ENCODE measurements around the gene IMP4. TPM values are rescaled to one million over a fixed set of nuclear protein-coding genes. Genes with fewer than 3 reads are reported as not detected.

Gene IMP4
- total RNA-seq, 1 experiment from 2014 or later, result 89.2 TPM

- TF ChIP-seq CREM (CRISPR knock-in tag; IDR thresholded peaks at IDR 0.05) (no peak), STAT6 (CRISPR knock-in tag; conservative IDR thresholded peaks at IDR 0.05; ENCODE audit: low read depth) (no peak), GABPB1 (CRISPR knock-in tag; IDR thresholded peaks at IDR 0.05) (no peak), ESRRA (CRISPR knock-in tag; IDR thresholded peaks at IDR 0.05; ENCODE audit: borderline replicate concordance) (no peak), SMAD4 (CRISPR knock-in tag; IDR thresholded peaks at IDR 0.05) (no peak), MAX (CRISPR knock-in tag; IDR thresholded peaks at IDR 0.05) (no peak), KAT7 (CRISPR knock-in tag; IDR thresholded peaks at IDR 0.05; ENCODE audit: borderline replicate concordance) (no peak), JUN (CRISPR knock-in tag; IDR thresholded peaks at IDR 0.05) (no peak)
- Mint-ChIP-seq H3K4me3 (peak overlapping the region; percentile 100), H3K27me3 (ENCODE audit: low read depth) (no peaks in the 10 kb centered on the region), H3K27ac (peak overlapping the region; percentile 57), H3K4me1 (peaks cover 9% of the 10 kb centered on the region), H3K36me3 (peaks cover 62% of the 10 kb centered on the region), H3K9me3 (no peaks in the 10 kb centered on the region)
- POLR2A ChIA-PET, result no interaction called here
- DNase-seq (ENCODE audit: low spot score) (no peak), ATAC-seq (no peak)
- CTCF ChIA-PET, result interaction anchor here (1.3 kb wide), 1 partner anchor 28 kb away, joined by 4 read pairs; no protein-coding TSS in a partner anchor
Observed at GRCh38 chr2:130344578-130344977, 1.9 kb downstream of the IMP4 start.

GRCh38 chr2:130345091-130345490, 2.4 kb downstream of the IMP4 start:
- ChIA-PET POLR2A (no interaction called here), CTCF (interaction anchor here (1.3 kb wide), 1 partner anchor 28 kb away, joined by 4 read pairs; no protein-coding TSS in a partner anchor)
- ATAC-seq (no peak), DNase-seq (ENCODE audit: low spot score) (no peak)
- Mint-ChIP-seq H3K9me3 (no peaks in the 10 kb centered on the region), H3K4me1 (peaks cover 9% of the 10 kb centered on the region), H3K27ac (no peak overlapping the region), H3K4me3 (peak overlapping the region; percentile 100), H3K36me3 (peaks cover 57% of the 10 kb centered on the region), H3K27me3 (ENCODE audit: low read depth) (no peaks in the 10 kb centered on the region)
- TF ChIP-seq ATF6 (CRISPR knock-in tag; IDR thresholded peaks at IDR 0.05) (no peak), ZNF423 (CRISPR knock-in tag; IDR thresholded peaks at IDR 0.05) (no peak), USF2 (CRISPR knock-in tag; IDR thresholded peaks at IDR 0.05) (no peak), CBFB (CRISPR knock-in tag; IDR thresholded peaks at IDR 0.05; ENCODE audit: low read depth) (no peak), PRDM15 (CRISPR knock-in tag; IDR thresholded peaks at IDR 0.05) (no peak), MAX (CRISPR knock-in tag; IDR thresholded peaks at IDR 0.05) (no peak), E2F4 (CRISPR knock-in tag; IDR thresholded peaks at IDR 0.05; ENCODE audit: borderline replicate concordance, low read depth) (no peak), E2F1 (CRISPR knock-in tag; IDR thresholded peaks at IDR 0.05) (no peak), SP1 (CRISPR knock-in tag; conservative IDR thresholded peaks at IDR 0.05) (no peak), SMAD3 (CRISPR knock-in tag; IDR thresholded peaks at IDR 0.05; ENCODE audit: borderline replicate concordance) (no peak), ZNF138 (CRISPR knock-in tag; conservative IDR thresholded peaks at IDR 0.05) (no peak), ZMAT4 (CRISPR knock-in tag; IDR thresholded peaks at IDR 0.05) (no peak), JUN (CRISPR knock-in tag; IDR thresholded peaks at IDR 0.05) (no peak), CREM (CRISPR knock-in tag; IDR thresholded peaks at IDR 0.05) (no peak), ATF3 (CRISPR knock-in tag; conservative IDR thresholded peaks at IDR 0.05) (no peak), GTF2I (CRISPR knock-in tag; conservative IDR thresholded peaks at IDR 0.05) (no peak), TEAD4 (CRISPR knock-in tag; IDR thresholded peaks at IDR 0.05) (no peak)

All from WTC11 (cell line).